GM13976 (cell line): ENCODE results near the gene PACS2.

Experiments used
- DNase-seq: peaks from one replicate; pipeline ENCODE4 v3.0.0; 2012; ENCODE audit warnings: low spot score
- in situ Hi-C: fragments of 300-500 bp; cut with MboI; formaldehyde crosslinking; loops from one replicate; pipeline ENCODE4 v1.12.0; 2022; ENCODE audit warnings: low sequenced_read_pairs, mixed read lengths, inconsistent platforms; ENCODE audit not compliant: unreplicated experiment
- TF ChIP-seq, protein P1 (sequence below): IDR thresholded peaks from 2 replicates; pipeline ENCODE4 v1.5.1; 2012; ENCODE audit warnings: borderline replicate concordance, mild to moderate bottlenecking; ENCODE audit not compliant: insufficient read depth; ENCODE audit errors: extremely low read depth, missing control alignments, control extremely low read depth

The PACS2 gene

DNA sequence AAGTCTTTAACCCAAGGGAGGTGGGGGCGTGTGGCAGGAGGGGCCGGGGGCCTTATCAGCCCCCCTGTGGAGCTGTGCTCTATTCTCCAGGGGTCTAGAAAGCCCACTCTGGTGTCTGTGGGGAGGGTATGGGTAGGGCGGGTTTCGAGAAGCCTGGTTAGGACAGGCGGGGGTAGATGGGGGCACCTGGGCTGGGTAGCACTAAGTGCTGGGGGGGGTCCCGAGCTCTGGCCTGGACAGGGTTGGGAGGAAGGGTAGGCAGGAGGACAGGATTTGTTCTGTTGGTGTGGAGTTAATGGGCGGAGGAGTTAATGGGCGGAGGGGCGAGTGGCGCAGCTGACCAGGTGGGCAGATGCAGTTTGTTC, 2.0 kb downstream of the PACS2 start:
- TF ChIP-seq, protein P1, sequence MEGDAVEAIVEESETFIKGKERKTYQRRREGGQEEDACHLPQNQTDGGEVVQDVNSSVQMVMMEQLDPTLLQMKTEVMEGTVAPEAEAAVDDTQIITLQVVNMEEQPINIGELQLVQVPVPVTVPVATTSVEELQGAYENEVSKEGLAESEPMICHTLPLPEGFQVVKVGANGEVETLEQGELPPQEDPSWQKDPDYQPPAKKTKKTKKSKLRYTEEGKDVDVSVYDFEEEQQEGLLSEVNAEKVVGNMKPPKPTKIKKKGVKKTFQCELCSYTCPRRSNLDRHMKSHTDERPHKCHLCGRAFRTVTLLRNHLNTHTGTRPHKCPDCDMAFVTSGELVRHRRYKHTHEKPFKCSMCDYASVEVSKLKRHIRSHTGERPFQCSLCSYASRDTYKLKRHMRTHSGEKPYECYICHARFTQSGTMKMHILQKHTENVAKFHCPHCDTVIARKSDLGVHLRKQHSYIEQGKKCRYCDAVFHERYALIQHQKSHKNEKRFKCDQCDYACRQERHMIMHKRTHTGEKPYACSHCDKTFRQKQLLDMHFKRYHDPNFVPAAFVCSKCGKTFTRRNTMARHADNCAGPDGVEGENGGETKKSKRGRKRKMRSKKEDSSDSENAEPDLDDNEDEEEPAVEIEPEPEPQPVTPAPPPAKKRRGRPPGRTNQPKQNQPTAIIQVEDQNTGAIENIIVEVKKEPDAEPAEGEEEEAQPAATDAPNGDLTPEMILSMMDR: no peak
- in situ Hi-C loops: no loop called here
- no peak for DNase-seq

DNA sequence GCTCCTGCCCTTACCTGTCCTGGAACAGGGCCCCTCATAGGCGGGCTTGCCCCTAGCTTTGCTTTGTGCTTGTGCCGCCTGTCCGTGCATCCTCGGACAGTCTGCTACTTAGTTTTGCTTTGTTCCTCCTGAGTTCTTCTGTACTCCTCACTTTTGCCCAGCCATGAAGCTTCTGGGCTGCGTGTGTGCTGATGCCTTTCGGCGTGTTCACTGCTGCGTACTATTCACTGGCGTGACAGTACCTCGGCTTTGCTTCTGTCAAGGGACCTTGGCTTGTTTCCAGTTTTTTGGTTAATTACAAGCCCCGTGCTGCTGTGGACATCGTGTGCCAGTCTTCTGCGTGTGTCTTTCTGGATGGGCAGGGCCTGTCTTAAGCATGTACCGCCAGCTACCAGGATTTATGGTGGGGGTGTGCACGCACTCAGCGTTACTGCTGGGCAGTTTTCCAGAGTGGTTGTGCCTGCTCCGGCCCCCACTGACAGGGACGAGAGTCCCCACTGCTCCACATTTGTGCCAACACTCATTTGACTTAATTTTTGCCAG, 2.5 kb downstream of the PACS2 start:
- DNase-seq: no peak
- TF ChIP-seq, protein P1: no peak
- in situ Hi-C loops: no loop called here

DNA sequence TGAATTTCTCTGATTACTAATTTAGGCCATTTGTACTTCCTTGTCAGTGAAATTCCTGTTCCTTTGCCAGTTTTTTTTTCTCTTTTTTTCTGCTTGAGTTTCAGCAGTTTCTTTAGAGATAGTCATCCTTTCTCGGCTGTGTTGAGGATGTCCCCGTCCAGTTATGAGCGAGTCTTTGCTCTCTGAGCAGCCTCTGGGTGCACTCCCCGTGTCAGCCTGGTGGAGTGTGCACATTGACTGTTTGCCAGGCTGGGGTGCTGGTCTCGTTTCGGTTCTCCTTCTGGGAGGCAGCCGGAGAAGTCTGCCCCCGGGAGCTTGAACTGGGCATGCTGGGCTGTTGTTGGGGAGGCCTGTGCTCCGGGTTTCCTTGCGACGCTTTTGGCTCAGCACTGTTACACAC, 3.0 kb downstream of the PACS2 start:
- TF ChIP-seq, protein P1: no peak
- no peak for DNase-seq
- in situ Hi-C loops: no loop called here

DNA sequence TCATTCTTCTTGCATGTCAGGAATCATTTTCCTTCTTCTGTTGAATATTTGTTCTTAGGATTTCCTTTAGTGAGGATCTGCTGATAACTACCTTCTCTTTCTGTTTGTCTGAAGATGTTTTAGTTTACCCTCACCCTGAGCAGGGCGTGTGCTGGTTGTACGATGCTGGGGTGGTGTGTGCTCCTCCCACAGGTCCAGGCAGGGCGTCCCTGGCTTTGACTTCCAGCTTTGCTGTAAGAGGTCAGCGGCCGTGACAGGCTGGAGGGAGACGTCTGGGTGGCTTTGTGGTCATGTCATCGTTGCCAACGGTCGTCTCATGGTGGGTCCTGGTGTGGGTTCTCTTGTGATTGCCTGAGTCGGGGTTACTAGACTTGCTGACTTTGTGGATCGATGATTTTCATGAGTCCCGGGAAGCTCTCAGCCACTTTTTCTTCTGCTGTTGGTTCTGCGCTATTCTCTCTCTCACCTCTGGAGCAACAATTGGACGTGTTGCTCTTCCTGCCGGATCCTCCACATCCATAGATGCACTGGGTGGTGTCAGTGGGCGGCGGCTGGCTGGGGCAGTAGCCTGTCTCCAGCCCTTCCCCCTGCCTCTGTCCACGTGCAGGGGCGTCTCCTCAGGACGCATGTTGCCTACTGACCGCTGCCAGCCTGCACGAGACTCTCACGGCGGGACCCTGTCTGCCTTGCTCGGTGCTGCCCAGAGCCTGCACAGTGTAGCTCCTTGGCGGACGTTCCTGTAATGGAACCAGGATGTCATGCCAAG, 8.4 kb downstream of the PACS2 start:
- in situ Hi-C loops: no loop called here
- TF ChIP-seq, protein P1: no peak
- no peak for DNase-seq

DNA sequence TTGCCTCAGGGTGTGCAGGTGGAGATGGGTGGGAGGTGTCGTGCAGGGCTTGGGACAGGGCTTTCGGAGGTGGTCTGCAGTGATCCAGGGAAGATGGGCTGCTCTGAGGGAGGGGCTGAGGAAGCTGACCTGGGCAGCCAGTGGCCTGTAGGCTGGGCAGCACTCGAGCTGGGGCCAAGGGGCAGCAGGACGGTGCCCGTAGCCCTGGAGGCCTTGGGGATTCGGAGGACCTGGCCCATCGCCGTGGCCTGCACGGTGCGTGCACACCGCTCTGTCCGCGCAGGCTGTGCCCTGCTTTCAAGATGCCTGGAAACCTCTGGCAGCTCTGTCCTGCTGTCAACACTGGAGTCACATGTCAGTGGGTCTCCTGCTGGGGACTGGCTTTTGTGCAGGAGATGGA, 9.1 kb downstream of the PACS2 start:
- TF ChIP-seq, protein P1: no peak
- in situ Hi-C loops: no loop called here

DNA sequence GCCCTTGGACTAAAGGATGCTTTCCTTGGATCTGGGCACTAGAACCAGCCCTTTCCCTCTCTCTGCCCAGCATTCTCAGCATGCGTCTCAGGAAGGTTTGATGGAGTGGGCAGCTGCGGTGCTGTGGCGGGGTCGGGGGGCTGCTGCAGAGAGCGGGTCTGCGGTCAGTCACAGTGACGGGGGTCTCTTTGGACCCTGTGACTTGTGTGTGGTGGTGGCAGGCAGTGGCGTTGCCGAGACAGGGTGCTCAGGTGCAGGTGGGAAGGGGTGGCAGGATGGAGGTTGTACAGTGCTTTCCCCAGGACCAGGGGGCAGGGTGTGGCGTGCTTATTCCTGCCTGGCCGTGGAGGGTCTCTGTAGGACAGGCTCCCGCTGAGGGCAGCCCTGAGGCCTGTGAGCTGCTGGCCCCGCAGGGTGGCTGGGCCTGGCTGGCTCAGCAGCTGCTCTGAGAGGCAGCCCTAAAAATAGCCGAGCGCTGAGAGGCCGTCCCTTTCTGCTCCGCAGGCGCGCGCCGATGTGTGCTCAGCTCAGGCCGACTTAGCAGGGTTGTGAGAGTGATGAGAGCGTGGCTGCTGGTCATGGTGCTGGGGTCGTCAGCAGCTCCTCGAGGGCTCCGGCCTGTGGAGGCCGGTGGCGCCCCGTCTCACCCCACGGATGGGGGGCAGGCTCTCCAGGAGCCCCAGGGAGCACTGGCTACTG, 9.7 kb downstream of the PACS2 start:
- TF ChIP-seq, protein P1: no peak
- in situ Hi-C loops: no loop called here
- no peak for DNase-seq

More for the DNA sequence above, 9.1 kb downstream of the PACS2 start:
- DNase-seq: no peak
